GM21723 (cell line): ENCODE data around the gene PEAR1.

ENCODE experiments used
- ATAC-seq: cut with Tn5 transposase; IDR thresholded peaks from one replicate; pipeline ENCODE4 v1.9.1; 2021; ENCODE audit warnings: mild to moderate bottlenecking, moderate library complexity; ENCODE audit not compliant: unreplicated experiment

Gene PEAR1

GRCh38 chr1:156899956-156900718, 6.6 kb downstream of the PEAR1 start:
- ATAC-seq = no peak

GRCh38 chr1:156900896-156901589, 7.5 kb downstream of the PEAR1 start:
- ATAC-seq = no peak

- no peak for ATAC-seq
Observed at GRCh38 chr1:156901590-156901900, 8.0 kb downstream of the PEAR1 start.

- no peak for ATAC-seq
Observed at GRCh38 chr1:156901966-156902915, 8.7 kb downstream of the PEAR1 start.

- ATAC-seq = no peak
Observed at GRCh38 chr1:156903328-156904091, 10.0 kb downstream of the PEAR1 start.

GRCh38 chr1:156904187-156904959, 10.9 kb downstream of the PEAR1 start:
- ATAC-seq = no peak

DNA sequence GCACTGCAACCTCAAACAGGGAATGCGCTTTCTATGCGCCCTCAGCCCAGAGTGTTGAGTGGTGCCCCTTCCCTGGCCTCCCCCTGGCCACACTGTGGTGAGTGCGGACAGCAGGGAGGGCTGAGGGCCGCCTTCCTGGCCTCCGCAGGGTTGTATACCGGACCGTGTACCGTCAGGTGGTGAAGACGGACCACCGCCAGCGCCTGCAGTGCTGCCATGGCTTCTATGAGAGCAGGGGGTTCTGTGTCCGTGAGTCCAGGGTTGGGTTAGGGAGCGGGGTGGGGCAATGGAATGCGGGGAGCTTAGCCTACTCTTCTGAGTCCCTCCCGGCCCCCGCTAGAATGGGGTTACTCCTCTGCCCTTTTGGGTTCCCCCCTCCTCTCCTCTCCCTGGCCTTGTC, 11.7 kb downstream of the PEAR1 start:
- ATAC-seq = no peak

DNA sequence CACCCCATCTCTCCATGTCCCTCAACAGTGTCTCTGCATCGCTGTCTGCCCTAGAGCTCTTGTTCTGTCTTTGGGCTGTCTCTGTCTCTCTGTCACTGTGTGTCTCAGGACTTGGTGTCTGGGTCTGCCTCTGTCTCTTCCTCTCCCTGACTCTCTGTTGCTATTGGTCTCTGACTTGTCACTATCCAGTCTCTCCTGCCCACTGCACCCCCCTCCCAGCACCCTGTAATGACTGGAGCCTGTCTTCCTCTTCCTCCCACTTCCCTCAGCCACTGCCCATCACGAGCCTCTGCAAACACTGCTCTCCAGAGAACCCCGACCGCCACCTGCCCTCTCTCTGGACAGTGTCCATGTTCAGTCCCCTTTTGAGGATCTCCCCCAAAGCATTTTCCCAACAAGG, 12.1 kb downstream of the PEAR1 start:
- ATAC-seq = no peak

DNA sequence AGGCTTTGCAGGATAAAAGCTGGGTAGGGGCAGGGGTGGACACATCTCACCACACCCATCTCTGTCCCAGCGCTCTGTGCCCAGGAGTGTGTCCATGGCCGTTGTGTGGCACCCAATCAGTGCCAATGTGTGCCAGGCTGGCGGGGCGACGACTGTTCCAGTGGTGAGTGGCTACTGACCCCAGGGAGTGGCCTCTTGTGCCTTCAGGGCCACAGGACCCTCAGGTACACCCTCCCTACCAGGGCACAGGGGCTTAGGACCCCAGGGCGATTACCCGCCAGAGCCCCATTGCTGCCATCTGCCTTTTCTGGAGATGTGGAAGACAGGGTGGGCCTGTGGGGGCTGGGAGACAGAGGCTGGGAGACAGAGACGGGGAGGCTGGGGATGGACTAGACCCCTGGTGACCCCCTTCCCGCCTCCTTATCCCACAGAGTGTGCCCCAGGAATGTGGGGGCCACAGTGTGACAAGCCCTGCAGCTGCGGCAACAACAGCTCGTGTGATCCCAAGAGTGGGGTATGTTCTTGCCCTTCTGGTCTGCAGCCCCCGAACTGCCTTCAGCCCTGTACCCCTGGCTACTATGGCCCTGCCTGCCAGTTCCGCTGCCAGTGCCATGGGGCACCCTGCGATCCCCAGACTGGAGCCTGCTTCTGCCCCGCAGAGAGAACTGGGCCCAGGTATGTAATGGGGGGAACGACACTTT, 12.8 kb downstream of the PEAR1 start:
- ATAC-seq = no peak

GRCh38 chr1:156908541-156908940, 15.0 kb downstream of the PEAR1 start:
- no peak for ATAC-seq

- ATAC-seq = no peak
Observed at GRCh38 chr1:156908955-156909354, 15.4 kb downstream of the PEAR1 start.

DNA sequence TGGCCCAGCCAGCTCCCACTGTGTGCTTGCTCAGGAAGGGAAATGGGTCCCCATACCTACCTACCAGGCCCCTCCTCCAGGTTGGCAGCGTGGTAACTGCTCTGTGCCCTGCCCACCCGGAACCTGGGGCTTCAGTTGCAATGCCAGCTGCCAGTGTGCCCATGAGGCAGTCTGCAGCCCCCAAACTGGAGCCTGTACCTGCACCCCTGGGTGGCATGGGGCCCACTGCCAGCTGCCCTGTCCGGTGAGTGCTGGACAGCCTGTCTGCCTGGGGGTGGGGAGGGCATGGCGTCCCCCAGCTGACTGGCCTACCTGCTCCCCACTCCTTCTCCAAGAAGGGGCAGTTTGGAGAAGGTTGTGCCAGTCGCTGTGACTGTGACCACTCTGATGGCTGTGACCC, 16.2 kb downstream of the PEAR1 start:
- no peak for ATAC-seq

GRCh38 chr1:156910309-156910782, 16.8 kb downstream of the PEAR1 start:
- no peak for ATAC-seq

- no peak for ATAC-seq
Observed at GRCh38 chr1:156911577-156912298, 18.2 kb downstream of the PEAR1 start.

DNA sequence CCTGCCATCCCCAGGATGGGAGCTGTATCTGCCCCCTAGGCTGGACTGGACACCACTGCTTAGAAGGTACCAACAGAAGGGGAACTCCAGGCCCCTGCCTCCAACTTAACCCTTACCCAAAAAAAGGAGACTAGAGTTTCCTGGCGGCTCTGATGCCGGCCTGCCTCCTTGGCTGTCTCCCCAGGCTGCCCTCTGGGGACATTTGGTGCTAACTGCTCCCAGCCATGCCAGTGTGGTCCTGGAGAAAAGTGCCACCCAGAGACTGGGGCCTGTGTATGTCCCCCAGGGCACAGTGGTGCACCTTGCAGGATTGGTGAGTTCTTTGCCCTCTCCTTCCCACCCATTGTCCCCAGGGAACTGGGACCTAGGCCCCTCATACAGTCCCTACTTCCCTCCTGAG, 18.8 kb downstream of the PEAR1 start:
- no peak for ATAC-seq

- ATAC-seq = no peak
Observed at GRCh38 chr1:156912861-156913808, 19.6 kb downstream of the PEAR1 start.

- no peak for ATAC-seq
Observed at GRCh38 chr1:156913809-156914387, 20.4 kb downstream of the PEAR1 start.
